GM15510 (cell line): ENCODE measurements around the gene PLCB4.

ENCODE experiments used
- POLR2A ChIP-seq: IDR thresholded peaks from 3 replicates; pipeline ENCODE4 v1.6.1; 2011; ENCODE audit warnings: borderline replicate concordance; ENCODE audit not compliant: insufficient read length; ENCODE audit errors: extremely low read depth

Gene PLCB4

GRCh38 chr20:9399322-9399721, 330.4 kb downstream of the PLCB4 start:
- no peak for TF ChIP-seq POLR2A

GRCh38 chr20:9400171-9401025, 331.5 kb downstream of the PLCB4 start:
- TF ChIP-seq POLR2A = no peak

GRCh38 chr20:9401371-9401770, 332.5 kb downstream of the PLCB4 start:
- no peak for TF ChIP-seq POLR2A

GRCh38 chr20:9402141-9402540, 333.3 kb downstream of the PLCB4 start:
- no peak for TF ChIP-seq POLR2A

- no peak for TF ChIP-seq POLR2A
Observed at GRCh38 chr20:9402546-9402945, 333.7 kb downstream of the PLCB4 start.

GRCh38 chr20:9403448-9403847, 334.6 kb downstream of the PLCB4 start:
- TF ChIP-seq POLR2A = no peak

- no peak for TF ChIP-seq POLR2A
Observed at GRCh38 chr20:9407805-9408421, 339.0 kb downstream of the PLCB4 start.

GRCh38 chr20:9408422-9409300, 339.8 kb downstream of the PLCB4 start:
- no peak for TF ChIP-seq POLR2A

- TF ChIP-seq POLR2A = no peak
Observed at GRCh38 chr20:9409352-9409751, 340.5 kb downstream of the PLCB4 start.

- TF ChIP-seq POLR2A = no peak
Observed at GRCh38 chr20:9409981-9410380, 341.1 kb downstream of the PLCB4 start.

- TF ChIP-seq POLR2A = no peak
Observed at GRCh38 chr20:9411833-9412232, 342.9 kb downstream of the PLCB4 start.

GRCh38 chr20:9412309-9412708, 343.4 kb downstream of the PLCB4 start:
- TF ChIP-seq POLR2A = no peak

- no peak for TF ChIP-seq POLR2A
Observed at GRCh38 chr20:9413001-9413400, 344.1 kb downstream of the PLCB4 start.

GRCh38 chr20:9415426-9415825, 346.5 kb downstream of the PLCB4 start:
- TF ChIP-seq POLR2A = no peak

GRCh38 chr20:9416421-9416820, 347.5 kb downstream of the PLCB4 start:
- no peak for TF ChIP-seq POLR2A
